NCI-H1417 treated with DMSO at 0.1 percent for 48 hours (cell line): ENCODE data around the gene INPP5A.
"Not testable (repeated sequence)": the region's sequence is repeated elsewhere in the genome, so short reads cannot be mapped to it uniquely, and the experiment has no call there.

Experiments used
- DNase-seq: peaks from one replicate; lab custom pipeline; 2025; lab: John Stamatoyannopoulos, UW

Gene INPP5A

GRCh38 chr10:132690821-132691610, 153.4 kb downstream of the INPP5A start:
- no peak for DNase-seq

- no peak for DNase-seq
Observed at GRCh38 chr10:132691711-132692153, 154.1 kb downstream of the INPP5A start.

GRCh38 chr10:132692311-132692710, 154.7 kb downstream of the INPP5A start:
- no peak for DNase-seq

- no peak for DNase-seq
Observed at GRCh38 chr10:132693676-132694075, 156.1 kb downstream of the INPP5A start.

GRCh38 chr10:132696204-132696603, 158.6 kb downstream of the INPP5A start:
- no peak for DNase-seq

DNA sequence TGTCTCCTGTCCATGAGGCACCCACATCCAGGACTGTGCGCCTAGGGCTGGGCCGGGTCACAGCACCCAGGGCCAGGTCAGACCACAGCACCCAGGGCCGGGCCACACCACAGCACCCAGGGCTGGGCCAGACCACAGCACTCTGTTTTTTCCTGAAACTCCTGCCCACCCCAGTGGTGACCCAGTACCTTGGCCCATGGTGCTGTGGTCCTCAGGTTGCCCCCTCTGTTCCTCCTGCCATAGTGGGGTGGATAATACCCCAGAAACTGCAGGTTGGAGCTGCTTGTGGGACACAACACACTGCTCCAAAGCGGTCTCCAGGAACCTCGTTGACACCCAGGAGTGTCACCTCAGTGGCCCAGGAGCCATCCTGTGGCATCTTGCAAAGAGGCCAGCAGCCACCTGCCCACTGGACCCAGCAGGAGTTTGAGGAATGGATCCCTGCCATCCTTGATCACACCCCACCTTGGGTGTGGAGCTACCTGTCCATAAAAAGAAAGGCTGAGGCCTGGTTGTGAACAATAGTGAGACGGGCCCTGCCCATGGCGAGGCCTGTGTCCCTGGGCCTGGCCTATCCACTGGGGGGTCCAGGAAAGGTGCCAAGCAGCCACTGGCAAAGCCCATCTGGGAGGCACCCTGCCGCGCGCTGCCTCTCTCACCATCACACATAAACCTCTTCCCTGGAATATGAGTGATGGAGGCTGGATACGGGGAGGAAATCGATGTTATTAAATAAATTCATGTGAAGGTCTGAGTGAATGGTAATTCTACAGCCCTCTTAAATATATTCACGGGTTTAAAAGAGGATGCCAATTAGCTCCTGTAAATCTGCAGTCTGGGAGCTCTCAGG, 159.4 kb downstream of the INPP5A start:
- DNase-seq = no peak

DNA sequence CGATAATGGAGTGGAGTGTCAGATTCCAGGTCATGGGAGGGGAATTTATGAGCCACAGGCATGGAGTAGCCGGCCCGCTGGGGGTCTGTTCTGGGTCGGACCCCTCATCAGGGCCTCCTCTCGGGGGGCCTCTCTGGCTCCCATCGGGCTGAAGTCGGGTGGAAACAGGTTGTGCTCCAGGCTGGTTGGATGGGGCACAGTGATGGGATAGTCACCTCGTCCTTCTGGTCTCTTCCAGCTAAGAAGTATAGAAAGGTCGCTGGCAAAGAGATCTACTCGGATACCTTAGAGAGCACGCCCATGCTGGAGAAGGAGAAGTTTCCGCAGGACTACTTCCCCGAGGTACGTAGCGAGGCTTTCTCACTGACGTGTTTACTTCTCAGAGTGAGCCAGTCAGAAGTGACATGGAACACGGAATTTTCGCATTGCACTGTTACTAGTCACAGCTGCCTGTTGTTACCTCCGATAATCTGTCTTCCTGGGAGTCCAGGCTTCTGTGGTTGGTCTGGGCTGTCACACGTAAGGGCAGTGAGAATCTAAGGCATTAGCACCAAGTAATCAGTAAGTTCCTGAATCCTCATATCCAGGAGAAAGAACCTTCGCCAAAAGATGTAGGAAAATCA, 160.1 kb downstream of the INPP5A start:
- no peak for DNase-seq

DNA sequence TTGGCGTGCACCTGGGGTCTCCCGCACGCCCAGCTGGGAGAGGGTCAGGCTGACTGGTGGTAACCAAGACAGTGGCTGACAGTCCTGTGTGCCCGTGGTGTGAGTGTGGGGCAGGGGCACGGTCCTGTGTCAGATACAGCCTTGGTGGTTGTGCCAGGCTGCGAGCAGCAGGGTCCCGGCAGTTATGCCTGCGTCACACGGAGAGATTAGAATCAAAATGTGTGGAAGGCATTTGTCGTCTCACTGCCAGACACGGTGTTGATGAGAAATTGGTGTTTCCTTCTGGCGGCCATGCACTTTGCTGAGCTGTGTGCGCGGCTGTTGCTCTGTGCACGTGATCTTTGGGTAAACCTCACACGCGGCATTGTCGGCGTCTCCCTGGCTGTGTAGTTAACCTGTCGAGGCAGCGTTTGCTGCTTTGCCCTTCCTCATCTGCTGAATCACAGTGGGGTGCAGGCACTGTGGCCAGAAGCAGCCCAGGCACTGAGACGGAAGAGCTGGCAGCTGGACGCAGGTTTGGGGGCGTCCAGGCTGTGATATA, 160.7 kb downstream of the INPP5A start:
- DNase-seq = no peak

DNA sequence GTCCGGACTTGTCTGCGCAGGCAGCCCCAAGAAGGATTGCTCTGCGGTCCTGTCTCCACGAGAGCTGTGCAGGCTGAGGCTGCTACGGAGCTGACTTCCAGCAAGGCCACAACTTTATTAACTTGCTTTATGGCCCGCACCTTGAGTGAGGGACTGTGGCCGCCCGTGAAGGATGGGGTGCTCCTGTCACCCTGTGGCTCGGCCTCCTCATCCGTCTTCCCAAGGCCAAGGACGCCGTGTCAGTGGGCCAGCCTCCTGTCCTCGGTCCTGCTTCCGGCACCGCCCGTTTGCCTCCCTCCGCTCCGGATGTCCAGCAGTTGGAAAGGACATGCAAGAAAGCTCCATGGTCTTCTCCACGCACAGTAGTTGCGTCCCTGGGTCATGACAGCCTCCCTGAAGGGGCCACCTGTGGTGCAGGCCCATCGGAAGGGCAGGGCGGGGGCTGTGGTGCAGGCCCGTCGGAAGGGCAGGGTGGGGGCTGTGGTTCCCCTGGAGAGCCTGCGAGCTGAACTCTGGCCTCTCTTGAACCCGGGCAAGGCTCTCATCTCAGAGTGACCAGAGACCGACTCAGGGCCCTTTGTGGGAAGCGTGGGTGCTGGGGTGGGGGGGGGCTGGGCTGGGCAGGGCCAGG, 161.3 kb downstream of the INPP5A start:
- DNase-seq = no peak

DNA sequence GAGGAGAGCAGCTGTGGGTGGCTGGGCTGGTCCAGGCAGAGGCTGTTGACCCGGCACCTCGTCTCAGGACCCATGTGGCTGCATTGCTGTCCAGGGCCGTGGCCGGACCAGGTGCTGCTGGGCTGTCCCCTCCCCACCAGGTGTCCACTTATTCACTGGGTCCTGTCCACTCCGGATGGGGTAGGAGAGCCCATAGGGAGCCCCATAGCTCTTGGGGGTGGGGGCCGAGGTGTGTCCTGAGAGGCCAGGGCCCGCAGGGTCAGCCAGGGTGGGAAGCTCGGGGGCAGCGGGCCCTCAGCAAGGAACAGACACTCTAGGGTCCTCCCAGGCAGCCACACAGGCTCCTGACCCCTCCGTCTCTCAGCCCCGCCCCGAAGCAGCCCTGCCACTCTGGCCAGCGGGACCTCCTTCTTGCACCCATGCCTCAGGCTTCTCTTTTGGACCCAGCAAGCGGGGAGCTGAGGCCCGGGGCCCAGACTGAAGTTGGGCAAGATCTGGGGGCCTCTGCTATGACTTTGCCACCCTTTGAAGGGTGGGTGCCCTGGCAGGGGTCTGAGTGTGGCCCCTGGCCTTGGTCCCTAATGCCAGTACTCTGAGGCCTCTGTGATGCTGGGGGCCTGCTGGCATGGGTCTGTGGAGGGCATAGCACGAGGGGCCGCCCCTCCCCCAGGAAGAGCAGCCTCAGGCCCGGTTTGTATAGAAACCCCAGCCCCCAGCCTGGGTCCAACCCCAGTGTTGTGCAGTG, 162.0 kb downstream of the INPP5A start:
- DNase-seq = no peak

DNA sequence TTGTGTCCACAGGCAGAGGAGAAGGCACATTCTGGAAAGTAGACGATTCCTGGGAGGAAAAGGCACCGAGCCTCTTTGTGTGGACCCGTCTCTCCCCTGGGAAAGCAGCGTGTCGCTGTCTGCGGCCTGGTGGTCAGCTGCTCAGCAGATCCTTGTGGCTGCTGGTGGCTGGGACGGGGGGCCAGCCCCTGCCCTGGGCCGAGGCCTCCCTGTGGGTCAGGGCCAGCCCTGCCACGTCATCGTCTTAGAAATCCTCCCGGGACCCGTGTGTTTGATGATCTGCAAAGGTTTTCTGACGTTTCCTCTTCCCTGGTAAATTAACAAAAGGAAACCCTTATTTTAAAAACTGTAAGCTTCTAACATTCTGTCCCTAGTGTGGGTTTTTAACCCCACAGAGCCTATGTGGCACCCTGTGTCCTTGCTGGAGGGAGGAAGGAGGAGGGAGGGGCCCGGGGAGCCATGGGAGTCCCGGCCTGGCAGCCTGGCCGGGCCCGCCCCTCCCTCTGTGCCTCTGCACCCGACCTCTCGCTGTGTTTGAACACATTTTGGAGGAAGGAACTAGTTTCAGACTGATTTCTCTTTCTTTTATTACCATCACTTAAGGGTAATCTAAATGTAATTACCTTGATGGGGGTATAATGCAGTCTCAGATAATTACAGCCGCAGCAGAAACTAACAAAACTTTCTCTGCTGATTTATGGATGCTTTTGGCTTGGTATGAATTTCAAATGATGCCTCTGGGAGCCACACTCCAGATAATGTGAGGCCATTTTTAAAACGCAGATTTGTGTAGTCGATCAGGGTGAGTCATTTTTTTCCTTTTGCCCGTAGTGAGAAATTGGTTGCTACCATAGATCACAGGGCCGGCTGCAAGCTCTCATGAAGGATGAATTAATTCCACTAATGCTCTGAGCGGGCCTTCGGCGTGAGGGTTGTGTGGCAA, 162.8 kb downstream of the INPP5A start:
- peak; percentile 24 for DNase-seq

- DNase-seq = no peak
Observed at GRCh38 chr10:132701099-132701845, 163.7 kb downstream of the INPP5A start.

GRCh38 chr10:132701846-132702190, 164.2 kb downstream of the INPP5A start:
- DNase-seq = no peak

DNA sequence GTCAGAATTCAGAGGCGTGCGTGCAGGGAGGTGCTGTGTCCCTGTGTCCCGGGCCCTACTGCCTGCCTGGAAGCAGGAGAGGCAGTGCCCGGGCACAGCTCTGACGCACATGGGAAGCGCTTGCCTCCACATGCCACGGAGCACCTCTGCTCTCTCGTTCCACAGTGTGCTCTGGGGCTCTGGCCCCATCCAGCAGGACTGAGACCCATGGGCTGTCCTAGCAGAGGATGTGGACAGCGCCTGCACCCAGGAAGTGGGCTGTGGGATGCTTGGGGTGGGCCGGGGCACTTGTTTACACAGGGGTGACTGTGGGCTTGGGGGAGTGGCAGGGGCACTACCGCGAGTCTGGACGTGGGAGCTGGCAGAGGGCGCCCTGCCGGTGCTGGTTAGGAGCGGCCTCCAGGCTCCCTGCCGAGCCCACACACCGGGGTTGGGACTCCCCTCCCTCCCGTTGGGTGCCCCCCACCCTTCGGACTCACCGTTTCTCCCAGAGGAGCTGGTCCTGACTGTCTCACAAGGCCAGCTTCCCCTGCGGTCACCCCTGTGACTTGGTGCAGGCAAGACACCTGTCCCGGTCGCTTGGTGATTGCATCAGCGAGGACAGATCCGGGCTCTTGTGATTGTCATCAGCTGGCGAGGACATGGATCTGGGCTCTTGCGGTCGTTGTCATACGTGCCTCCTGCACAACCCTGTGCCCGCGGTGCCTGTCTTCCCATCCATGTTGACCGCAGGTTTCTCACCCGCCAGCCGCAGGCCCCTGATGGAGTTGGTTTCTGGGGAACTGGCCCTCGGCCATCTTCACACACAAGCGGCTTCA, 165.2 kb downstream of the INPP5A start:
- no peak for DNase-seq

GRCh38 chr10:132703419-132704007, 165.9 kb downstream of the INPP5A start:
- no peak for DNase-seq

DNA sequence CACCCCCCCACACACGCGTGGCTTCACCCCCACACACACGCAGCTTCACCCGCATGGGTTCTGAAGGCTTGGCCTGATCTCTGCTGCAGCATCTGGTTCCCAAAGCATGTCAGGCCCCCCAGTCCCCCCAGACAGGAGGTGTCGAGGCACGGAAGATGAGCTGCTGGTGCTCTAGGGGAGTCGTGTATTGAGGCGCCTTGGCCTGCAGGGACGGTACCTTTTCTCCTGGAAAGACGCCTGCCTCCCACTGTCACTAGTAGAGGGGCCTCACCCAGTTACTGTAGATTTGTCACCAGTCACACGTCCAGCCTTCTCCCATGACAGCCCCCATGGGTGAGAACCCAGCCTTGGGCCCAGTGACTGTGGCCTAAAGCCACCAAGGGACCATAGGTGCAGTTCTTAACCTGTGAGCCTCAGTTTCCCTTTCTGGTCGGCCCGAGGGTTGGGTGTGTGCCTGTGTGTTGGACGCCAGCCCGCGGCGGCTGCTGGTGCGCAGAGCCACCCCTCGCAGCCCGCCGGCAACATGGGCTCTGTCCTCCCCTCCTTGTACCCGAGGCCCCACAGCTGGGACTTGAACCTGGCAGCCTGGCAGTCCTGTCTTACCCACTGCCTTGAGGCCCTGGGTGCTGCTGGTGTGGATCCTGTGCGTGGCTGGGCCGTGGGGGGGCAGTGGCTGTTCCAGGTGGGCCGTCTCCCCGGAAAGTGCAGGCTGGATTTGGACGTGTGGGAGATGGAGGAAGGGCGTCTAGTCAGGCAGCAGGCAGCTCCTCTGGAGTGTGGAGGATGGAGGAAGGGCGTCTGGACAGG, 166.6 kb downstream of the INPP5A start:
- DNase-seq = no peak

GRCh38 chr10:132704815-132705064, 167.2 kb downstream of the INPP5A start:
- not testable (repeated sequence) for DNase-seq

DNA sequence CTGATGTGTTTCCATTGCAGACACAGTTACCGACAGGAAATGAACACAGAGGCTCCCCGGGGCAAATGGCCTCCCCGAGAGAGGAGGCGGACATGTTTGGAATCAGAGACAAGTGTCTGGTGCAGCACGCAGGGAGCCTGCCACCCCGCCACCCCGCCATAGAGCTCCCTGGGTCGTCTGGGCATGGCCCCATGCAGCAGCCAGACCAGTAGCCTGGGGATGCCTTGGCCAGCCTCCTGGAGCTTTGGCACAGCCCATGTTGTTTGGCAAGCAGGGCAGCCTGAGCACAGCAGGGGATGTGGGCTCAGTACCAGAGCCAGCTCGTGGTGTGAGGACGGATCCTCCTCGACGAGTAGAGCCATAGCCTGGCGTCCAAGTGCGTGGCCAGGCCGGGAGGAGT, 167.6 kb downstream of the INPP5A start:
- no peak for DNase-seq
